Neural cell (in vitro differentiated cells): ENCODE results near the gene REXO1. TPM values are rescaled to one million over a fixed set of nuclear protein-coding genes. Genes with fewer than 3 reads are reported as not detected.

Experiments
- H2AFZ ChIP-seq: fragments of 200-600, 300-800 bp; sonication (generic), shearing (Covaris generic); 2 replicates; pipeline ENCODE4 v1.6.0; 2014; ENCODE audit warnings: low read depth, mild to moderate bottlenecking, antibody characterized with exemption, low read length, moderate library complexity
- H3F3A ChIP-seq: fragments of 200-600 bp; shearing (Covaris generic); 2 replicates; pipeline ENCODE4 v1.6.1; 2016; ENCODE audit warnings: mild to moderate bottlenecking, moderate library complexity, mixed read lengths, antibody characterized with exemption, low read length; ENCODE audit not compliant: insufficient read depth, poor library complexity, severe bottlenecking
- H3K27ac ChIP-seq: fragments of 200-600, 300-800 bp; sonication (generic), shearing (Covaris generic); 2 replicates; pipeline ENCODE4 v1.5.1; 2014; ENCODE audit warnings: mild to moderate bottlenecking, low read length, moderate library complexity
- H3K27me3 ChIP-seq: fragments of 300-800, 200-600 bp; sonication (generic), shearing (Covaris generic); 2 replicates; pipeline ENCODE4 v1.6.0; 2014; ENCODE audit warnings: mild to moderate bottlenecking, low read depth, low read length, moderate library complexity; ENCODE audit not compliant: insufficient read depth
- H3K36me3 ChIP-seq: fragments of 300-800, 200-600 bp; sonication (generic), shearing (Covaris generic); 2 replicates; pipeline ENCODE4 v1.5.1; 2014; ENCODE audit warnings: mild to moderate bottlenecking, antibody characterized with exemption, low read length, moderate library complexity; ENCODE audit not compliant: insufficient read depth
- H3K4me2 ChIP-seq: fragments of 300-800, 200-600 bp; sonication (generic), shearing (Covaris generic); 2 replicates; pipeline ENCODE4 v1.6.0; 2014; ENCODE audit warnings: mild to moderate bottlenecking, low read length
- H3K4me3 ChIP-seq: fragments of 300-800, 200-600 bp; sonication (generic), shearing (Covaris generic); 2 replicates; pipeline ENCODE4 v1.5.1; 2014; ENCODE audit warnings: mild to moderate bottlenecking, low read length, moderate library complexity
- H3K79me2 ChIP-seq: fragments of 200-600 bp; shearing (Covaris generic); replicated peaks from 2 replicates; pipeline ENCODE4 v1.6.0; 2014; ENCODE audit warnings: mild to moderate bottlenecking, low read length, moderate library complexity; ENCODE audit not compliant: insufficient read depth
- H3K9ac ChIP-seq: fragments of 300-800, 200-600 bp; sonication (generic), shearing (Covaris generic); 2 replicates; pipeline ENCODE4 v1.6.1; 2016; ENCODE audit warnings: mild to moderate bottlenecking, low read length, mixed read lengths
- H3K9me2 ChIP-seq: fragments of 200-600 bp; shearing (Covaris generic); 2 replicates; pipeline ENCODE4 v1.6.1; 2016; ENCODE audit warnings: mild to moderate bottlenecking, low read length, mixed read lengths; ENCODE audit not compliant: insufficient read depth
- H3K9me3 ChIP-seq: fragments of 200-600, 300-800 bp; sonication (generic), shearing (Covaris generic); 2 replicates; pipeline ENCODE4 v1.6.1; 2016; ENCODE audit warnings: mild to moderate bottlenecking, mixed run types, low read length, moderate library complexity, mixed read lengths
- H4K20me1 ChIP-seq: fragments of 200-600 bp; shearing (Covaris generic); 2 replicates; pipeline ENCODE4 v1.6.1; 2016; ENCODE audit warnings: mild to moderate bottlenecking, mixed run types; ENCODE audit not compliant: insufficient read depth
- CTCF ChIP-seq: fragments of 450-650 bp; IDR thresholded peaks from 2 replicates; pipeline ENCODE4 v1.5.1; 2014; ENCODE audit warnings: antibody characterized with exemption, mild to moderate bottlenecking, moderate library complexity; ENCODE audit not compliant: poor library complexity, severe bottlenecking
- EP300 ChIP-seq: fragments of 450-650 bp; conservative IDR thresholded peaks from 2 replicates; pipeline ENCODE4 v1.6.1; 2014; ENCODE audit warnings: antibody characterized with exemption, mild to moderate bottlenecking, moderate library complexity; ENCODE audit not compliant: poor library complexity, severe bottlenecking
- EZH2 ChIP-seq: fragments of 200-600, 300-800 bp; shearing (Covaris generic), sonication (generic); IDR thresholded peaks from 2 replicates; pipeline ENCODE4 v1.6.1; 2014; ENCODE audit warnings: antibody characterized with exemption, low read length, borderline replicate concordance, mild to moderate bottlenecking; ENCODE audit not compliant: insufficient read depth, poor library complexity, severe bottlenecking
- MXI1 ChIP-seq: fragments of 450-650 bp; conservative IDR thresholded peaks from 2 replicates; pipeline ENCODE4 v1.6.1; 2014; ENCODE audit warnings: antibody characterized with exemption, mild to moderate bottlenecking; ENCODE audit not compliant: poor library complexity, severe bottlenecking
- POLR2AphosphoS5 ChIP-seq: IDR thresholded peaks from 2 replicates; pipeline ENCODE4 v1.6.1; 2012
- RAD21 ChIP-seq: fragments of 450-650 bp; conservative IDR thresholded peaks from 2 replicates; pipeline ENCODE4 v1.6.1; 2014; ENCODE audit warnings: antibody characterized with exemption, mild to moderate bottlenecking, moderate library complexity
- REST ChIP-seq: IDR thresholded peaks from 2 replicates; pipeline ENCODE4 v1.6.1; 2012; ENCODE audit warnings: borderline replicate concordance
- SMC3 ChIP-seq: fragments of 450-650 bp; conservative IDR thresholded peaks from 2 replicates; pipeline ENCODE4 v1.6.1; 2014; ENCODE audit warnings: antibody characterized with exemption, mild to moderate bottlenecking, moderate library complexity; ENCODE audit not compliant: poor library complexity
- TAF1 ChIP-seq: IDR thresholded peaks from 2 replicates; pipeline ENCODE4 v1.6.1; 2012; ENCODE audit warnings: low read depth
- polyA plus RNA-seq: library from polyadenylated mRNA; depleted of rRNA; stranded (reverse); fragments of >200 nt; gene quantifications from 2 replicates; pipeline ENCODE4 v1.2.3, GENCODE V29; 2014

REXO1 gene
- polyA plus RNA-seq, 1 donor from 2014 or later = 9.2 TPM

GRCh38 chr19:1789261-1790041 is 58.8 kb downstream of the REXO1 start:
- Histone ChIP-seq H3K9me2 (no peaks in the 10 kb centered on the region), H3F3A (no peaks in the 10 kb centered on the region), H3K27ac (no peak overlapping the region), H3K27me3 (peaks cover 17% of the 10 kb centered on the region), H3K4me3 (no peak overlapping the region), H2AFZ (no peak overlapping the region), H4K20me1 (no peaks in the 10 kb centered on the region), H3K9ac (no peak overlapping the region), H3K36me3 (no peaks in the 10 kb centered on the region), H3K9me3 (no peaks in the 10 kb centered on the region), H3K79me2 (no peaks in the 10 kb centered on the region), H3K4me2 (no peak overlapping the region)
- TF ChIP-seq EZH2 = no peak
- TF ChIP-seq MXI1 = no peak
- no peak for TF ChIP-seq CTCF
- TF ChIP-seq TAF1 = no peak

GRCh38 chr19:1787116-1787515 is 61.2 kb downstream of the REXO1 start:
- H3K27me3 ChIP-seq = peaks cover 21% of the 10 kb centered on the region
- no peaks in the 10 kb centered on the region for H4K20me1 ChIP-seq
- no peak overlapping the region for H3K4me3 ChIP-seq
- no peaks in the 10 kb centered on the region for H3K36me3 ChIP-seq
- no peak overlapping the region for H3K9ac ChIP-seq
- no peaks in the 10 kb centered on the region for H3K79me2 ChIP-seq
- no peak overlapping the region for H3K4me2 ChIP-seq
- no peaks in the 10 kb centered on the region for H3K9me3 ChIP-seq
- H3K27ac ChIP-seq = no peak overlapping the region
- no peak for TF ChIP-seq CTCF
- TF ChIP-seq RAD21 = no peak
- no peak for TF ChIP-seq REST
- TF ChIP-seq SMC3 = no peak
- no peak for TF ChIP-seq POLR2AphosphoS5
- TF ChIP-seq EP300 = no peak
- no peak for TF ChIP-seq MXI1
- no peaks in the 10 kb centered on the region for H3K9me2 ChIP-seq
- no peaks in the 10 kb centered on the region for H3F3A ChIP-seq
- no peak overlapping the region for H2AFZ ChIP-seq
